IgD-negative memory B cell (primary cell): ENCODE results near the gene CENPI. TPM values are rescaled to one million over a fixed set of nuclear protein-coding genes. Genes with fewer than 3 reads are reported as not detected.

Experiments
- H3K27ac Mint-ChIP-seq, 3 donors: one replicate each; pipeline ENCODE4 v1.8.0; 2020 to 2022; ENCODE audit warnings: mild to moderate bottlenecking in 3 of 3, mixed read lengths in 3 of 3, moderate library complexity in 1 of 3
- H3K27me3 Mint-ChIP-seq: one replicate; pipeline ENCODE4 v1.8.0; 2021; ENCODE audit warnings: mixed read lengths
- H3K36me3 Mint-ChIP-seq: one replicate; pipeline ENCODE4 v1.8.0; 2020; ENCODE audit warnings: mild to moderate bottlenecking, mixed read lengths
- H3K4me1 Mint-ChIP-seq, 3 donors: one replicate each; pipeline ENCODE4 v1.8.0; 2020 to 2022; ENCODE audit warnings: mixed read lengths in 3 of 3, mild to moderate bottlenecking in 1 of 3
- H3K4me3 Mint-ChIP-seq, 4 donors: one replicate each; pipeline ENCODE4 v1.8.0; 2020 to 2022; ENCODE audit warnings: mild to moderate bottlenecking in 4 of 4, mixed read lengths in 4 of 4, moderate library complexity in 3 of 4
- H3K9me3 Mint-ChIP-seq, 3 donors: one replicate each; pipeline ENCODE4 v1.8.0; 2020 to 2021; ENCODE audit warnings: mixed read lengths in 3 of 3, mild to moderate bottlenecking in 1 of 3
- polyA plus RNA-seq: library from polyadenylated mRNA; unstranded; fragments of 300-500 nt; fragmentation: Illumina TruSeq; gene quantifications from one replicate; pipeline ENCODE4 v1.2.3, GENCODE V29; 2021

Gene CENPI
- polyA plus RNA-seq, 1 donor from 2014 or later = 0.35 TPM

DNA sequence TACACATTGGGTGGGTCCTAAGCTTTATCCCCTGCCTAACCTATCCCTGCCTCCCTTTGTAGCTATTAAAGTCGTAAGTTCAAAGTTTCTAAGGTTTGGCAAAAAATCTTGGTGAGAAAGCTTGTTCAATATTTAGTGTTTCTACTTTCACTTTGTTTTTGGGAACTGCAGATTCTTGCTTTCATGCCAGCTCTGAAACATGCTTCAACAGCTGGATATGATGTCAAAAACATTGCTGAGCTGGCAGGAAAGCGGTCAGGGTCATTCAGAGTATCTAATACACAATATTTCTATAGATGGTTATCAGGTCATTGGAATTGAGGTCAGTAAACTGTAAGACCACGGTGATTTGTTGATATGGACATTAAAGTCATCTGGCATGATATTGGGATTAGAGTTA, 19.7 kb downstream of the CENPI start:
- H3K9me3 Mint-ChIP-seq = no peaks in the 10 kb centered on the region
- H3K27me3 Mint-ChIP-seq = no peaks in the 10 kb centered on the region
- H3K36me3 Mint-ChIP-seq = peaks cover 2% of the 10 kb centered on the region
- no peak overlapping the region for H3K27ac Mint-ChIP-seq
- H3K4me3 Mint-ChIP-seq = no peak overlapping the region
- H3K4me1 Mint-ChIP-seq = peaks cover 0 to 1% (median 0%) of the 10 kb centered on the region in 3 donors

DNA sequence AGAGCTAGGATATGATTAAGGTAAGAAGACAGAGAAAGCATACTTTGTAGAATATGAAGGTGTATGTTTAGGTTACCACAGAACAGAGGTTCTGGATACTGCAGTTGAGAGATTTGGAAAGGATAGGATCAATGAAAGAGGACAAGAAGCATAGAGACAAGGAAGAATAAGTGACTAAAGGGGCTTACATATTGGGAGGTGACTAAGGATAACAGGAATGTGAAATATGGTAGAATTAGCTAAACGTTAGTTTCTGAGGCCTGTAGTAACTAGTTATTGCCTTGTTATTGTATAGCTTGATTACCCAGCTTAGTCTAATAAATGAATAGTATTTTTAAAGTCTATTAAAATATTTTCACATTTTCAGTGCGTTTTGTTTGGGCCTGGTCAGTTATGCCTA, 38.2 kb downstream of the CENPI start:
- H3K36me3 Mint-ChIP-seq = peaks cover under 1% of the 10 kb centered on the region
- H3K4me1 Mint-ChIP-seq = no peaks in the 10 kb centered on the region
- H3K4me3 Mint-ChIP-seq = no peak overlapping the region
- H3K27me3 Mint-ChIP-seq = no peaks in the 10 kb centered on the region
- no peaks in the 10 kb centered on the region for H3K9me3 Mint-ChIP-seq
- H3K27ac Mint-ChIP-seq = no peak overlapping the region

Other genes starting within 250 kb of the CENPI start
- not detected for gene NOX1, start 223.8 kb upstream of the CENPI start, polyA plus RNA-seq
- gene XKRX, start 169.3 kb upstream of the CENPI start, polyA plus RNA-seq = 0.88 TPM
- not detected for gene ARL13A, start 128.5 kb upstream of the CENPI start, polyA plus RNA-seq
- 38.9 TPM for gene TRMT2B, start 46.1 kb upstream of the CENPI start, polyA plus RNA-seq
- gene TMEM35A, start 19.3 kb upstream of the CENPI start, polyA plus RNA-seq = not detected
- gene DRP2, start 121.6 kb downstream of the CENPI start, polyA plus RNA-seq = not detected
- not detected for gene TAF7L, start 193.1 kb downstream of the CENPI start, polyA plus RNA-seq